Right lobe of liver (tissue), 6 donors: ENCODE data around the gene ZNF592. TPM values are rescaled to one million over a fixed set of nuclear protein-coding genes. Genes with fewer than 3 reads are reported as not detected.
A peak's percentile ranks its signal among the peaks of the same experiment; 100 is the strongest.

ENCODE experiments used
- ATAC-seq, 4 donors: fragments of 200-7000 bp; cut with Tn5 transposase; one replicate each; pipeline ENCODE4 v1.9.1; 2020; ENCODE audit warnings: mild to moderate bottlenecking in 4 of 4, moderate library complexity in 4 of 4
- DNase-seq, 3 donors: peaks; one replicate each; pipeline ENCODE4 v3.0.0-alpha.2; 2020
- H3K27ac ChIP-seq, 3 donors: fragments of 200-600 bp; one replicate each; pipeline ENCODE4 v1.8.0; 2022
- H3K27me3 ChIP-seq, 2 donors: fragments of 200-600 bp; one replicate each; pipeline ENCODE4 v1.8.0; 2022
- H3K36me3 ChIP-seq, 4 donors: fragments of 200-600 bp; sonication (generic) in 1 of 4; one replicate each; pipeline versions ENCODE4 v1.5.1 to v1.8.0; 2017 to 2022; ENCODE audit warnings: control low read depth in 1 of 4
- H3K4me1 ChIP-seq, 4 donors: fragments of 200-600 bp; sonication (generic) in 1 of 4; one replicate each; pipeline versions ENCODE4 v1.5.1 to v1.8.0; 2017 to 2022; ENCODE audit warnings: control low read depth in 1 of 4
- H3K4me3 ChIP-seq, 3 donors: fragments of 200-600 bp; one replicate each; pipeline ENCODE4 v1.8.0; 2022
- H3K9me3 ChIP-seq, 4 donors: fragments of 200-600 bp; sonication (generic) in 1 of 4; one replicate each; pipeline versions ENCODE4 v1.5.1 to v1.8.0; 2017 to 2022; ENCODE audit warnings: control low read depth in 1 of 4
- POLR2A ChIP-seq: fragments of 450-650 bp; IDR thresholded peaks from one replicate; pipeline ENCODE4 v1.6.1; 2017; ENCODE audit warnings: antibody characterized with exemption, mild to moderate bottlenecking
- WGBS: methylation state at CpG from one replicate; pipeline ENCODE4 v1.1.6; 2018; ENCODE audit warnings: low coverage, low lambda C conversion rate; ENCODE audit not compliant: insufficient coverage; ENCODE audit errors: missing lambda C conversion rate; 5-methylcytosine and 5-hydroxymethylcytosine counted together
- intact Hi-C, 2 donors: fragments of 100-400 bp; cut with DNase I; formaldehyde crosslinking; loops; one replicate each; pipeline versions ENCODE4 v1.11.2 to v1.14.1; 2022
- total RNA-seq, 6 experiments: library from RNA; depleted of rRNA in 2 of 6; stranded (reverse); fragments of >200 nt in 2 of 6; fragmentation: NEBNext Ultra II Directional in 3 of 6; extraction: Animal tissue kit (Norgen Biotek cat#: 25700) in 3 of 6; gene quantifications; one replicate each; pipeline versions ENCODE4 v1.1.0 to v1.2.4, GENCODE V29; 2016 to 2023
- TF ChIP-seq, protein P1 (sequence below), 4 donors: fragments of 200-600 bp in 3 of 4; fragments of 450-650 bp in 1 of 4; IDR thresholded peaks; one replicate each; pipeline versions ENCODE4 v1.5.1 to v1.8.0; 2016 to 2022; ENCODE audit warnings: antibody characterized with exemption in 4 of 4, mild to moderate bottlenecking in 2 of 4
- donor health status: DM: no; HTN: yes; CAD: no.
- donor health status: DM: no; HTN: no; CAD: no.
- donor health status: DM: no; HTN: no; CAD: no.
- donor health status: DM: no; HTN: yes; CAD: no.
- donor health status: DM: no; HTN: yes; CAD: no.

Gene ZNF592
- total RNA-seq, 6 experiments from 2014 or later: 10.8 to 13.2 (median 12.1) TPM

GRCh38 chr15:84813435-84813834 lies 65.0 kb downstream of the ZNF592 start:
- intact Hi-C loops: no loop called here
- TF ChIP-seq, protein P1, sequence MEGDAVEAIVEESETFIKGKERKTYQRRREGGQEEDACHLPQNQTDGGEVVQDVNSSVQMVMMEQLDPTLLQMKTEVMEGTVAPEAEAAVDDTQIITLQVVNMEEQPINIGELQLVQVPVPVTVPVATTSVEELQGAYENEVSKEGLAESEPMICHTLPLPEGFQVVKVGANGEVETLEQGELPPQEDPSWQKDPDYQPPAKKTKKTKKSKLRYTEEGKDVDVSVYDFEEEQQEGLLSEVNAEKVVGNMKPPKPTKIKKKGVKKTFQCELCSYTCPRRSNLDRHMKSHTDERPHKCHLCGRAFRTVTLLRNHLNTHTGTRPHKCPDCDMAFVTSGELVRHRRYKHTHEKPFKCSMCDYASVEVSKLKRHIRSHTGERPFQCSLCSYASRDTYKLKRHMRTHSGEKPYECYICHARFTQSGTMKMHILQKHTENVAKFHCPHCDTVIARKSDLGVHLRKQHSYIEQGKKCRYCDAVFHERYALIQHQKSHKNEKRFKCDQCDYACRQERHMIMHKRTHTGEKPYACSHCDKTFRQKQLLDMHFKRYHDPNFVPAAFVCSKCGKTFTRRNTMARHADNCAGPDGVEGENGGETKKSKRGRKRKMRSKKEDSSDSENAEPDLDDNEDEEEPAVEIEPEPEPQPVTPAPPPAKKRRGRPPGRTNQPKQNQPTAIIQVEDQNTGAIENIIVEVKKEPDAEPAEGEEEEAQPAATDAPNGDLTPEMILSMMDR (IDR thresholded peaks at IDR 0.05): no peak
- TF ChIP-seq POLR2A: no peak
- peaks cover 0 to 22% (median 4%) of the 10 kb centered on the region in 4 donors for H3K4me1 ChIP-seq
- no peaks in the 10 kb centered on the region for H3K9me3 ChIP-seq
- H3K27ac ChIP-seq: no peak overlapping the region
- no CpG with 5 or more reads among the region's 1 CpG for whole genome bisulfite sequencing
- H3K36me3 ChIP-seq: no peaks in the 10 kb centered on the region
- no peak for ATAC-seq
- no peak for DNase-seq
- H3K4me3 ChIP-seq: no peak overlapping the region
- no peaks in the 10 kb centered on the region for H3K27me3 ChIP-seq

- intact Hi-C loops: no loop called here
- DNase-seq (no peak), ATAC-seq (no peak)
- 43% methylated on average over 1 of the region's 1 CpG for WGBS
- Histone ChIP-seq H3K27ac (no peak overlapping the region), H3K4me3 (no peak overlapping the region), H3K27me3 (no peaks in the 10 kb centered on the region), H3K4me1 (peaks cover 0 to 27% (median 7%) of the 10 kb centered on the region in 4 donors), H3K36me3 (no peaks in the 10 kb centered on the region), H3K9me3 (no peaks in the 10 kb centered on the region)
- TF ChIP-seq, protein P1 (IDR thresholded peaks at IDR 0.05): no peak
- TF ChIP-seq POLR2A: no peak
These were observed 65.5 kb downstream of the ZNF592 start for GRCh38 chr15:84813931-84814330.

DNA sequence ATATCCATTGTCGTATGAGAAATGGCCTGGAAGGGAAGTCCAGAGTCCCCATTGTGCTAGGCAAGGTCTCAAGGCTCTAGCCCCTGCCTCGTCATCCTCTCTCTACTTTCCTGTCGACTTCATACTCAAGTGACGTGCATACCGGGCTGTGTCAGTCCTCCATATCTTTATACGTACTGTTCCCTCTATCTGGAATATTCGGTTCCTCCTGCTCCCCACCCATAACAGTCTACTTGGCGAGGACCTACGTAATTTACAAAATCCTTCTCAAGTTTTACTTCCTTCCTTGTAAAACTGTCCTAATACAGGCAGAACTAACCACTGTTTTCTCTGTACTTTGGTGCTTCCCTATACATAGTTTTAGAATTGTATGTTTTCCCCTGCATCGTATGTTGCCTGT lies 66.5 kb downstream of the ZNF592 start:
- H3K36me3 ChIP-seq: no peaks in the 10 kb centered on the region
- H3K4me3 ChIP-seq: no peak overlapping the region
- ATAC-seq (no peak), DNase-seq (no peak)
- H3K27me3 ChIP-seq: no peaks in the 10 kb centered on the region
- peaks cover 0 to 37% (median 10%) of the 10 kb centered on the region in 4 donors for H3K4me1 ChIP-seq
- TF ChIP-seq, protein P1 (IDR thresholded peaks at IDR 0.05): no peak
- no peak for TF ChIP-seq POLR2A
- no peaks in the 10 kb centered on the region for H3K9me3 ChIP-seq
- H3K27ac ChIP-seq: no peak overlapping the region
- 80% methylated on average over 10 of the region's 10 CpGs for WGBS
- intact Hi-C loops: no loop called here

DNA sequence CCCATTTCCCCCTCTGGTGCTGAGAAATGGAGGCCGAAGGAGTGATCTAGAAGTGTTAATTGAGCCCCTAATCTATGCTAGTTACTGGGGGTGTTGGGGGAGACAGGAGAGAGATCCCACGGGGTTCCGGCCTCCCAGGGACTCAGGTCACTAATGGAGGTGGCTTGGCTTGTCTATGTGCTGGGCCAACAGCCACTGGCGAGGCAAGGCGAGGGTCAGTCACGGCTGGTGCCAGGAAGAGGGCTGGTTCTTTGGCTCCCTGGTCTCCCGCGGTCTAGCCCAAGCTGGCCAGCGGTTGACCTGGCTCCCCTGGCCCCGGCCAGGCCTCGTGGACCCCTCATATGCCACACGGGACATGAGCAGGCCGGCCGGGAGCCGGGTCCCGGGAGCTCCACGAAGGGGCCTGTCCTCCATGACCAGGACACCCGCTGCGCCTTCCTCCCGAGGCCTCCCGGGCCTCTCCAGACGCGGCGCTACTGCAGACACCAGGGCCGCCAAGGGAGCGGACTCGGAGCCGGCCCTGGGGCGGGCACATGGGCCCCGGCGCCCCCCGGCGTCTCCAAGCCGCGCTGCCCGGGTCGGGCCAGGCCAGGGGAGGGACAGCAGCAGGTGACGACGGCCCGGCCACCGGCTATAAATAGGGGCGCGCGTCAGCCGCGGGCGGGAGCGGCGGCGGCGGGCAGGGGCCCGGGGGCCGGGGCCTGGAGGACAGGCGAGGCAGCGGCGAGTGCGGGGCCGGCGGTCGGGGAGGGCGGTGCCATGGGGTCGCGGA lies 68.5 kb downstream of the ZNF592 start, which contains the start of gene ALPK3:
ALPK3 (plus strand) TSS at position 663 of the 772 bp plus-strand sequence; CDS start at position 760, 97 bp downstream.
- DNase-seq: peak; percentile 64 to 79 (median 67)
- H3K9me3 ChIP-seq: no peaks in the 10 kb centered on the region
- H3K4me1 ChIP-seq: peaks cover 0 to 37% (median 10%) of the 10 kb centered on the region in 4 donors
- no peaks in the 10 kb centered on the region for H3K36me3 ChIP-seq
- 24% methylated on average over 7 of the region's 63 CpGs for WGBS
- H3K27ac ChIP-seq: peak within 1 kb of the TSS; percentile 84 to 95 (median 91)
- ATAC-seq: peak; percentile 45 to 64 (median 64)
- H3K27me3 ChIP-seq: no peaks in the 10 kb centered on the region
- intact Hi-C loops: no loop called here
- H3K4me3 ChIP-seq: peak within 1 kb of the TSS; percentile 18 to 43 (median 21)
- no peak for TF ChIP-seq POLR2A
- TF ChIP-seq, protein P1 (IDR thresholded peaks at IDR 0.05): peak in 2 of 4 donors; percentile 13 to 35
